Measurements from ENCODE around the gene DGKZ. TPM values are rescaled to one million over a fixed set of nuclear protein-coding genes. Genes with fewer than 3 reads are reported as not detected.

DGKZ gene
- total RNA-seq, 1 experiment from 2014 or later: 68.9 TPM

- no peak overlapping the region for H3K9ac ChIP-seq (ENCODE audit: extremely low read depth, insufficient read length, low read length)
- H2BK20ac ChIP-seq (ENCODE audit: low read depth, low read length, poor library complexity, severe bottlenecking): no peak overlapping the region
- no peak overlapping the region for H3K14ac ChIP-seq (ENCODE audit: insufficient read depth, low read length)
- H2BK5ac ChIP-seq (ENCODE audit: insufficient read length, low read length): no peak overlapping the region
- H3K23me2 ChIP-seq (ENCODE audit: insufficient read length, low read depth, low read length, poor library complexity, severe bottlenecking): no peaks in the 10 kb centered on the region
- no peaks in the 10 kb centered on the region; the same call in 1 of the 2 replicates for H3K27me3 Mint-ChIP-seq (ENCODE audit: low read depth)
- H3K27ac Mint-ChIP-seq: no peak overlapping the region
- H4K8ac ChIP-seq (replicated peaks; ENCODE audit: insufficient read length, low read depth, low read length): no peak overlapping the region
- H3K18ac ChIP-seq (ENCODE audit: insufficient read length, low read depth, low read length): no peak overlapping the region
- no peak overlapping the region for H3K4me2 ChIP-seq (ENCODE audit: insufficient read depth, insufficient read length, low read length)
- WGBS (ENCODE audit: extremely low coverage, insufficient read length, low lambda C conversion rate): no CpG with 5 or more reads among the region's 3 CpGs
- no peak overlapping the region for H2BK120ac ChIP-seq (ENCODE audit: low read depth, low read length, poor library complexity, severe bottlenecking)
- no peaks in the 10 kb centered on the region for H3K9me3 ChIP-seq (ENCODE audit: control insufficient read depth, low read depth, low read length)
- H3K36me3 Mint-ChIP-seq (ENCODE audit: insufficient read depth in 1 of 3, low read depth in 3 of 3): peaks cover 13 to 47% (median 18%) of the 10 kb centered on the region in 3 experiments; a peak in 6 of 7 replicates
- no peaks in the 10 kb centered on the region for H3K79me1 ChIP-seq (ENCODE audit: insufficient read depth, low read depth, low read length, poor library complexity, severe bottlenecking)
- no peaks in the 10 kb centered on the region for H4K20me1 ChIP-seq (ENCODE audit: control insufficient read depth, insufficient read depth, insufficient read length)
- H3K4me3 Mint-ChIP-seq: no peak overlapping the region
- no peak overlapping the region for H3K27ac ChIP-seq (ENCODE audit: insufficient read length, low read depth, low read length)
- H3K9me3 Mint-ChIP-seq: no peaks in the 10 kb centered on the region
- no peak for TF ChIP-seq CTCF (conservative IDR thresholded peaks at IDR 0.05)
- H3K23ac ChIP-seq (ENCODE audit: insufficient read length, low read depth, low read length): no peak overlapping the region
- no peaks in the 10 kb centered on the region for H3K4me1 ChIP-seq (ENCODE audit: insufficient read depth, low read length)
- no peak overlapping the region for H2BK15ac ChIP-seq (ENCODE audit: low read depth, low read length)
- H2AFZ ChIP-seq (ENCODE audit: low read length): no peak overlapping the region
- no peak overlapping the region for H3T11ph ChIP-seq (ENCODE audit: low read length)
- no peak overlapping the region for H3K56ac ChIP-seq (ENCODE audit: insufficient read length, low read depth, low read length)
- no peak for DNase-seq
- H2BK12ac ChIP-seq (ENCODE audit: insufficient read length, low read depth, low read length): no peak overlapping the region
- H3K4me1 Mint-ChIP-seq: peaks cover 20 to 32% of the 10 kb centered on the region in 2 experiments
- no peak overlapping the region for H4K91ac ChIP-seq (ENCODE audit: insufficient read length, low read depth, low read length)
- no peak overlapping the region for H2AK5ac ChIP-seq (ENCODE audit: insufficient read length, low read length)
- H4K5ac ChIP-seq (ENCODE audit: insufficient read length, low read depth, low read length): no peak overlapping the region
- no peak overlapping the region for H3K4ac ChIP-seq (ENCODE audit: low read depth, low read length)
- no peaks in the 10 kb centered on the region for H3K79me2 ChIP-seq (ENCODE audit: insufficient read depth, low read length)
- no peaks in the 10 kb centered on the region for H3K27me3 ChIP-seq (ENCODE audit: insufficient read depth, low read length)
Measured at GRCh38 chr11:46429717-46430116, 82.5 kb downstream of the DGKZ start.

Small RNA genes lying within 50 kb of the gene (microRNA-seq; reads per million reads assigned to microRNA genes)
- 0.35 reads per million for gene MIR4688 (ENCODE audit: borderline microRNAs expressed)

Other genes with a start within 250 kb of the DGKZ start
- 28.6 and 33.8 TPM in 2 replicates for gene PHF21A, start 226.0 kb upstream of the DGKZ start, total RNA-seq (2021)
- 2.6 and 3.3 TPM in 2 replicates for gene CREB3L1, start 69.8 kb upstream of the DGKZ start, total RNA-seq (2021)
- gene MDK, start 34.2 kb downstream of the DGKZ start, total RNA-seq (2021): 392 and 407 TPM in 2 replicates
- gene CHRM4, start 44.3 kb downstream of the DGKZ start, total RNA-seq (2021): 1.0 and 1.1 TPM in 2 replicates
- 37.5 and 40.0 TPM in 2 replicates for gene AMBRA1, start 246.6 kb downstream of the DGKZ start, total RNA-seq (2021)